IMR-90 (cell line): ENCODE data around the gene TTC39A. TPM values are rescaled to one million over a fixed set of nuclear protein-coding genes. Genes with fewer than 3 reads are reported as not detected.

Source experiments
- ATAC-seq: fragments of 200-7000 bp; cut with Tn5 transposase; 2 replicates; pipeline ENCODE4 v1.9.1; 2020; ENCODE audit warnings: low read depth, mild to moderate bottlenecking, moderate library complexity
- BruUV-seq: library from RNA; stranded (reverse); fragments of 400-500 nt; replicated peaks from 2 replicates; lab custom pipeline; 2021; lab: Mats Ljungman, UMichigan
- CTCF ChIA-PET: fragments of 300-600 bp; formaldehyde crosslinking; extraction: SDS; loops from one replicate; lab custom pipeline; 2021; ENCODE audit warnings: antibody characterized with exemption; lab: Yijun Ruan, JAX
- POLR2A ChIA-PET: fragments of 300-600 bp; sonication (Branson Sonifier 250); formaldehyde crosslinking; loops from one replicate; lab custom pipeline; 2022; ENCODE audit warnings: antibody characterized with exemption; ENCODE audit not compliant: unreplicated experiment; lab: Charles Lee
- DNase-seq: peaks from one replicate; pipeline ENCODE4 v3.0.0; 2013
- H2AFZ ChIP-seq: replicated peaks from 2 replicates; pipeline ENCODE3; 2013; ENCODE audit warnings: low read length, mild to moderate bottlenecking; ENCODE audit not compliant: poor library complexity
- H2AK5ac ChIP-seq: 2 replicates; pipeline ENCODE4 v1.6.1; 2013; ENCODE audit warnings: low read depth, low read length, inconsistent platforms
- H2AK9ac ChIP-seq: replicated peaks from 2 replicates; pipeline ENCODE3; 2013; ENCODE audit warnings: mild to moderate bottlenecking, low read depth, low read length, moderate library complexity; ENCODE audit not compliant: poor library complexity
- H2BK120ac ChIP-seq: 2 replicates; pipeline ENCODE4 v1.6.1; 2013; ENCODE audit warnings: low read depth, low read length, inconsistent platforms
- H2BK15ac ChIP-seq: 3 replicates; pipeline ENCODE4 v1.6.1; 2013; ENCODE audit warnings: low read depth, low read length, inconsistent platforms
- H2BK20ac ChIP-seq: 2 replicates; pipeline ENCODE4 v1.6.1; 2013; ENCODE audit warnings: low read depth, mild to moderate bottlenecking, inconsistent platforms, low read length, moderate library complexity
- H2BK5ac ChIP-seq: 2 replicates; pipeline ENCODE4 v1.6.1; 2013; ENCODE audit warnings: mild to moderate bottlenecking, low read depth, low read length, inconsistent platforms; ENCODE audit not compliant: poor library complexity, severe bottlenecking
- H3K14ac ChIP-seq: replicated peaks from 2 replicates; pipeline ENCODE4 v1.6.1; 2013; ENCODE audit warnings: low read depth, low read length, inconsistent platforms
- H3K18ac ChIP-seq: 2 replicates; pipeline ENCODE4 v1.6.1; 2013; ENCODE audit warnings: low read depth, low read length, control low read depth
- H3K23ac ChIP-seq: 2 replicates; pipeline ENCODE4 v1.6.1; 2013; ENCODE audit warnings: low read depth, low read length, inconsistent platforms
- H3K27ac ChIP-seq: 2 replicates; pipeline ENCODE4 v1.5.1; 2013; ENCODE audit warnings: mild to moderate bottlenecking, control low read depth, low read length; ENCODE audit not compliant: insufficient read depth
- H3K27me3 ChIP-seq: 2 replicates; pipeline ENCODE4 v1.6.1; 2013; ENCODE audit warnings: low read length; ENCODE audit not compliant: control insufficient read depth, insufficient read depth
- H3K36me3 ChIP-seq: 2 replicates; pipeline ENCODE4 v1.6.1; 2013; ENCODE audit warnings: low read length, mixed read lengths; ENCODE audit not compliant: control insufficient read depth, insufficient read depth
- H3K4ac ChIP-seq: 2 replicates; pipeline ENCODE4 v1.6.1; 2013; ENCODE audit warnings: low read depth, low read length, inconsistent platforms
- H3K4me1 ChIP-seq: 2 replicates; pipeline ENCODE4 v1.6.1; 2013; ENCODE audit warnings: low read length, mixed read lengths; ENCODE audit not compliant: control insufficient read depth, insufficient read depth
- H3K4me2 ChIP-seq: 2 replicates; pipeline ENCODE4 v1.6.1; 2013; ENCODE audit warnings: low read depth, mild to moderate bottlenecking, control low read depth, low read length, moderate library complexity
- H3K4me3 ChIP-seq: 2 replicates; pipeline ENCODE4 v1.5.1; 2013; ENCODE audit warnings: low read depth, mild to moderate bottlenecking, control low read depth, low read length, moderate library complexity; ENCODE audit not compliant: insufficient read depth
- H3K56ac ChIP-seq: 2 replicates; pipeline ENCODE4 v1.6.1; 2013; ENCODE audit warnings: low read length, inconsistent platforms; ENCODE audit not compliant: insufficient read depth; ENCODE audit errors: extremely low read depth
- H3K79me1 ChIP-seq, 2 experiments: 2 replicates each; pipeline ENCODE4 v1.6.1; 2013; ENCODE audit warnings: low read length in 2 of 2, inconsistent platforms in 1 of 2, low read depth in 1 of 2
- H3K9ac ChIP-seq: 2 replicates; pipeline ENCODE4 v1.6.1; 2013; ENCODE audit warnings: low read depth, low read length, control low read depth
- H3K9me1 ChIP-seq: 2 replicates; pipeline ENCODE4 v1.6.1; 2013; ENCODE audit warnings: low read length, inconsistent platforms; ENCODE audit not compliant: insufficient read depth
- H3K9me3 ChIP-seq: 2 replicates; pipeline ENCODE4 v1.6.1; 2013; ENCODE audit warnings: low read length; ENCODE audit not compliant: control insufficient read depth, insufficient read depth
- H4K20me1 ChIP-seq: 2 replicates; pipeline ENCODE4 v1.6.1; 2013; ENCODE audit warnings: low read length, inconsistent platforms; ENCODE audit not compliant: insufficient read depth
- H4K5ac ChIP-seq: 2 replicates; pipeline ENCODE4 v1.6.1; 2013; ENCODE audit warnings: mild to moderate bottlenecking, low read depth, low read length, control low read depth
- H4K8ac ChIP-seq, 2 experiments: 2 replicates each; pipeline ENCODE4 v1.6.1; 2013; ENCODE audit warnings: low read depth in 2 of 2, low read length in 2 of 2, control low read depth in 1 of 2, inconsistent platforms in 1 of 2
- H4K91ac ChIP-seq: 2 replicates; pipeline ENCODE4 v1.6.1; 2013; ENCODE audit warnings: low read depth, low read length, inconsistent platforms; ENCODE audit not compliant: insufficient read depth
- MXI1 ChIP-seq: IDR thresholded peaks from 2 replicates; pipeline ENCODE4 v1.6.1; 2012; ENCODE audit warnings: low read depth, mild to moderate bottlenecking, low read length, moderate library complexity, borderline replicate concordance
- SMC3 ChIP-seq: fragments of 150-350 bp; IDR thresholded peaks from 2 replicates; pipeline ENCODE4 v1.6.1; 2016; ENCODE audit warnings: low read depth, mild to moderate bottlenecking, antibody characterized with exemption, low read length, moderate library complexity
- WGBS, 2 experiments: methylation state at CpG; one replicate each; pipeline versions ENCODE4 v1.1.5 to v1.1.7; 2013; ENCODE audit warnings: missing lambda C conversion rate in 2 of 2; ENCODE audit not compliant: insufficient read length in 1 of 2; ENCODE audit errors: extremely low coverage in 2 of 2; 5-methylcytosine and 5-hydroxymethylcytosine counted together
- dilution Hi-C: fragments of 300-500 bp; cut with HindIII; formaldehyde crosslinking; loops from one replicate; pipeline ENCODE4 v1.14.3; 2018; ENCODE audit warnings: low sequenced_read_pairs; ENCODE audit not compliant: unreplicated experiment
- in situ Hi-C: fragments of 300-500 bp; cut with MboI; formaldehyde crosslinking; loops from 3 replicates; pipeline ENCODE4 v1.14.3; 2019; ENCODE audit warnings: low sequenced_read_pairs, inconsistent platforms, mixed read lengths
- intact Hi-C: fragments of 100-400 bp; cut with micrococcal nuclease; formaldehyde crosslinking; loops from 2 replicates; pipeline ENCODE4 v1.10.0; 2022
- polyA plus RNA-seq, 3 experiments: library from polyadenylated mRNA; depleted of rRNA; stranded (reverse); fragments of >200 nt; gene quantifications; 2 replicates each; pipeline ENCODE4 v1.2.3, GENCODE V29; 2012; ENCODE audit warnings: low replicate concordance in 1 of 3
- total RNA-seq: library from RNA; depleted of rRNA; stranded (reverse); fragments of >200 nt; gene quantifications from 2 replicates; pipeline ENCODE4 v1.2.3, GENCODE V29; 2012

The TTC39A gene
- total and polyA plus RNA-seq, 2 of the 4 experiments (the other 2 are of a cell fraction) = 0.62 to 0.72 TPM

GRCh38 chr1:51283979-51284378 lies 46.4 kb downstream of the TTC39A start:
- DNase-seq (no peak), ATAC-seq (no peak; the same call in 1 of the 2 replicates)
- H2BK5ac ChIP-seq = no peak overlapping the region
- no peaks in the 10 kb centered on the region for H4K20me1 ChIP-seq
- ChIA-PET CTCF (no interaction called here), POLR2A (no interaction called here)
- H2BK20ac ChIP-seq = no peak overlapping the region
- no peak overlapping the region for H4K8ac ChIP-seq
- peaks cover 0 to 9% of the 10 kb centered on the region in 2 experiments; a peak in 1 of 4 replicates for H3K79me1 ChIP-seq
- no peak overlapping the region for H3K4ac ChIP-seq
- H3K4me1 ChIP-seq = peaks cover 3% of the 10 kb centered on the region; the same call in 1 of the 2 replicates
- no peak overlapping the region for H3K9ac ChIP-seq
- WGBS, 2 experiments = no CpG with 5 or more reads among the region's 5 CpGs
- no peak overlapping the region for H3K4me3 ChIP-seq
- no peak overlapping the region for H4K91ac ChIP-seq
- H2BK15ac ChIP-seq = no peak overlapping the region
- H2BK120ac ChIP-seq = no peak overlapping the region
- H3K9me3 ChIP-seq = no peaks in the 10 kb centered on the region
- H2AFZ ChIP-seq = no peak overlapping the region
- TF ChIP-seq MXI1 (no peak), SMC3 (no peak)
- no peak overlapping the region for H2AK5ac ChIP-seq
- H3K36me3 ChIP-seq = peaks cover 6% of the 10 kb centered on the region
- dilution Hi-C loops = no loop called here
- H3K23ac ChIP-seq = no peak overlapping the region
- no peak overlapping the region for H3K14ac ChIP-seq
- H4K5ac ChIP-seq = no peak overlapping the region
- in situ Hi-C loops = no loop called here
- no peak overlapping the region for H3K27ac ChIP-seq
- BruUV-seq = no TSS peak
- no peaks in the 10 kb centered on the region for H3K27me3 ChIP-seq
- H3K18ac ChIP-seq = no peak overlapping the region
- H3K56ac ChIP-seq = no peak overlapping the region
- intact Hi-C loops = no loop called here
- H3K9me1 ChIP-seq = peaks cover 7% of the 10 kb centered on the region; the same call in 1 of the 2 replicates
- no peak overlapping the region for H2AK9ac ChIP-seq
- H3K4me2 ChIP-seq = no peak overlapping the region
